HEK293 (cell line): Measurements from ENCODE around the gene LAMA4.

Experiments
- CTCF ChIA-PET: fragments of 350-600 bp; formaldehyde crosslinking; extraction: SDS; loops from one replicate; lab custom pipeline; 2021; ENCODE audit warnings: antibody characterized with exemption; lab: Yijun Ruan, JAX
- POLR2A ChIA-PET: fragments of 300-600 bp; formaldehyde crosslinking; extraction: SDS; loops from one replicate; lab custom pipeline; 2020; ENCODE audit warnings: antibody characterized with exemption, inconsistent platforms; lab: Yijun Ruan, JAX
- H3K27ac ChIP-seq: fragments of 200-500 bp; sonication (Bioruptor generic); 2 replicates; pipeline ENCODE4 v1.5.1; 2014; ENCODE audit warnings: low read depth, low read length, control low read depth, inconsistent platforms; ENCODE audit errors: extremely low read depth
- H3K36me3 ChIP-seq, 2 experiments: fragments of 200-500 bp in 1 of 2; sonication (Bioruptor generic) in 1 of 2; 1 replicate in 1 of 2; 2 replicates in 1 of 2; pipeline ENCODE4 v1.5.1; 2014 to 2017; ENCODE audit warnings: inconsistent platforms in 2 of 2, low read length in 2 of 2; ENCODE audit not compliant: control insufficient read depth in 2 of 2, insufficient read depth in 1 of 2
- H3K4me1 ChIP-seq: fragments of 200-500 bp; sonication (Bioruptor generic); 2 replicates; pipeline ENCODE4 v1.5.1; 2014; ENCODE audit warnings: mild to moderate bottlenecking, low read length, inconsistent platforms; ENCODE audit not compliant: control insufficient read depth, insufficient read depth
- H3K4me3 ChIP-seq: 2 replicates; pipeline ENCODE4 v1.5.1; 2011; ENCODE audit warnings: low read depth, mild to moderate bottlenecking, control low read depth, low read length, moderate library complexity
- H3K9me3 ChIP-seq: fragments of 200-500 bp; sonication (Bioruptor generic); 2 replicates; pipeline ENCODE4 v1.5.1; 2014; ENCODE audit warnings: low read depth, low read length, inconsistent platforms; ENCODE audit not compliant: control insufficient read depth, insufficient read depth
- HOXA7 ChIP-seq: sonication (generic); formaldehyde crosslinking; IDR thresholded peaks from 2 replicates; pipeline ENCODE4 v1.8.1; 2022; ENCODE audit warnings: missing genetic modification reagents, borderline replicate concordance
- PRDM1 ChIP-seq: fragments of 450-650 bp; formaldehyde crosslinking; IDR thresholded peaks from 2 replicates; pipeline ENCODE4; 2016; ENCODE audit warnings: missing biosample characterization, missing genetic modification characterization
- SP2 ChIP-seq: fragments of 450-650 bp; formaldehyde crosslinking; IDR thresholded peaks from 2 replicates; pipeline ENCODE4 v1.5.1; 2016; ENCODE audit warnings: missing biosample characterization, missing genetic modification characterization
- ZIC2 ChIP-seq: fragments of 450-650 bp; formaldehyde crosslinking; IDR thresholded peaks from 2 replicates; pipeline ENCODE4 v1.5.1; 2016; ENCODE audit warnings: missing biosample characterization, missing genetic modification characterization
- ZNF16 ChIP-seq: fragments of 450-650 bp; formaldehyde crosslinking; IDR thresholded peaks from 2 replicates; pipeline ENCODE4 v1.5.1; 2016; ENCODE audit warnings: low read depth, missing biosample characterization, missing genetic modification characterization
- ZNF175 ChIP-seq: fragments of 450-650 bp; formaldehyde crosslinking; IDR thresholded peaks from 2 replicates; pipeline ENCODE4 v1.5.1; 2016; ENCODE audit warnings: missing biosample characterization, missing genetic modification characterization
- ZNF24 ChIP-seq: fragments of 450-650 bp; formaldehyde crosslinking; IDR thresholded peaks from 2 replicates; pipeline ENCODE4 v1.5.1; 2016; ENCODE audit warnings: missing biosample characterization, missing genetic modification characterization
- ZNF544 ChIP-seq: fragments of 450-650 bp; formaldehyde crosslinking; IDR thresholded peaks from 2 replicates; pipeline ENCODE4 v1.5.0; 2017; ENCODE audit warnings: missing biosample characterization, missing genetic modification characterization
- ZNF549 ChIP-seq: fragments of 450-650 bp; IDR thresholded peaks from 2 replicates; pipeline ENCODE4 v1.5.1; 2018; ENCODE audit warnings: missing biosample characterization, missing genetic modification characterization, mild to moderate bottlenecking, inconsistent platforms, moderate library complexity
- ZNF600 ChIP-seq: fragments of 450-650 bp; formaldehyde crosslinking; IDR thresholded peaks from 2 replicates; pipeline ENCODE4 v1.5.1; 2016; ENCODE audit warnings: missing biosample characterization, missing genetic modification characterization
- ZNF776 ChIP-seq: fragments of 450-650 bp; formaldehyde crosslinking; IDR thresholded peaks from 2 replicates; pipeline ENCODE4 v1.5.0; 2017; ENCODE audit warnings: missing biosample characterization, missing genetic modification characterization, borderline replicate concordance
- ZNF792 ChIP-seq: fragments of 450-650 bp; formaldehyde crosslinking; IDR thresholded peaks from 2 replicates; pipeline ENCODE4 v1.5.1; 2016; ENCODE audit warnings: missing biosample characterization, missing genetic modification characterization
- TF ChIP-seq, protein P1 (sequence below): fragments of 450-650 bp; formaldehyde crosslinking; IDR thresholded peaks from 2 replicates; pipeline ENCODE4 v1.5.1; 2016; ENCODE audit warnings: missing biosample characterization, missing genetic modification characterization, low read depth
- TF ChIP-seq, protein P2 (sequence below): fragments of 450-650 bp; formaldehyde crosslinking; IDR thresholded peaks from 2 replicates; pipeline ENCODE4 v1.5.1; 2016; ENCODE audit warnings: missing biosample characterization, missing genetic modification characterization
- TF ChIP-seq, protein P3 (sequence below): fragments of 450-650 bp; formaldehyde crosslinking; conservative IDR thresholded peaks from 2 replicates; pipeline ENCODE4 v1.5.1; 2016; ENCODE audit warnings: low read depth, missing biosample characterization, missing genetic modification characterization
- TF ChIP-seq, protein P4 (sequence below): fragments of 450-650 bp; formaldehyde crosslinking; IDR thresholded peaks from 2 replicates; pipeline ENCODE4; 2016; ENCODE audit warnings: missing biosample characterization, missing genetic modification characterization
- TF ChIP-seq, protein P5 (sequence below): fragments of 450-650 bp; formaldehyde crosslinking; IDR thresholded peaks from 2 replicates; pipeline ENCODE4 v1.5.1; 2016; ENCODE audit warnings: missing biosample characterization, missing genetic modification characterization

LAMA4 gene

DNA sequence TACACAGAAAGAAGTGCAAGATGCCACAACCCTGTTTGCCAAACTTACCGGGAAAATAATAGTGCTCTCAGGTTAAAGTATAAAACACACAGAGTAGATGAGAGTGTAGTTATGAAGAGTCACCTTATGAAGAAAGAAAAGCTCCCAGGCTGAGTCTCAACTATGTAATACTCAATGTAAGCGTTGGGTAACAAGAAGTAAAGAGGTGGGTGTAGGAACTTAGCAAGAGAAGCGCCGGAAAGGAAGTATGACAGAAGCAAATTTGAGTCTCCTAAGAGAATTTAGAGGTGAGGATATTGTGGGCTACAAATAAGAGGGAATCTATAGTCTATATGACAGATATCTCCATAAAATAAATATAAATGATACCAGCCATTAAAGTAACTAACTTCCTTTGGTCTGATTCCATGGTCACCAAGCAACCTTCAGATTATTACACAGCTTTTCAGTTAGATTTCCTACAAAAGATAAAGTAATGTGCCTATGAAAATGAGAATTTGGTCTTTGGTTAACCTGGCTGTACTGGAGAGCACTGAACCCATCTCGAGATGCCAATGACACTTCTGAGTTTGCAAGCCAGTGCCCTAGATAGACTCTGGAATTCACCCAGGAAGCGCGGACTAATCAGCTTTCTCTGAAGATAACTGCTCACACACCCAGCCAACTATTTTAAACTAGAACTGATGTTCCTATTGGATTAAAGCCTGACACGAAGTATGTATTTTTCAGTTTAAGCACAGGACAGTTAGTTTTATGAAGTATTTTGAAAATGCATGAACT is 168.9 kb downstream of the LAMA4 start (continued):
- TF ChIP-seq, protein P1, sequence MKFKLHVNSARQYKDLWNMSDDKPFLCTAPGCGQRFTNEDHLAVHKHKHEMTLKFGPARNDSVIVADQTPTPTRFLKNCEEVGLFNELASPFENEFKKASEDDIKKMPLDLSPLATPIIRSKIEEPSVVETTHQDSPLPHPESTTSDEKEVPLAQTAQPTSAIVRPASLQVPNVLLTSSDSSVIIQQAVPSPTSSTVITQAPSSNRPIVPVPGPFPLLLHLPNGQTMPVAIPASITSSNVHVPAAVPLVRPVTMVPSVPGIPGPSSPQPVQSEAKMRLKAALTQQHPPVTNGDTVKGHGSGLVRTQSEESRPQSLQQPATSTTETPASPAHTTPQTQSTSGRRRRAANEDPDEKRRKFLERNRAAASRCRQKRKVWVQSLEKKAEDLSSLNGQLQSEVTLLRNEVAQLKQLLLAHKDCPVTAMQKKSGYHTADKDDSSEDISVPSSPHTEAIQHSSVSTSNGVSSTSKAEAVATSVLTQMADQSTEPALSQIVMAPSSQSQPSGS (tag by site-specific recombination) = no peak

DNA sequence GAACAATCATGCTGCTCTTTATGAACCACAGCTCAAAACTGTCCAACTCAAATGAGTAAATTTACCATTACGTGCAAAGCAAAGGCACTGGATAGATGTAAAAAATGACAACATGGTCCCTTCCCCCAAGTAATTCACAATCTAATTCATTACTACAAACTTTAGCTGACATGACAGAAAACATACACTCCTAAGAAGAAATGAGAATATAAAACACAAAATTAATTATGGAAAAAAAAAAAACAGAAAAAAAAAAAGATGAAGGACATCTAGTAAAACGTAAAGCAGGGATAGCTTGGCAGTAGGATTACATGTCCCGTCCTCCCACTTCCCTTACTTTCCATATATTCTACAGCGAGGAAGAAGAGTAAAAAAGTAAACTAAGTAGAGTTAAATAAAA is 172.8 kb downstream of the LAMA4 start:
- no peak overlapping the region for H3K4me3 ChIP-seq
- no peak overlapping the region for H3K27ac ChIP-seq
- CTCF ChIA-PET = interaction anchor here (0.7 to 1.5 kb wide), 3 partner anchors 8 to 200 kb away, joined by 3 read pairs; no protein-coding TSS in a partner anchor
- peaks cover 28 to 62% of the 10 kb centered on the region in 2 experiments for H3K36me3 ChIP-seq
- POLR2A ChIA-PET = no interaction called here
- no peaks in the 10 kb centered on the region for H3K9me3 ChIP-seq
- TF ChIP-seq SP2 (tag by site-specific recombination) (no peak), ZNF549 (tag by site-specific recombination) (no peak)
- TF ChIP-seq, protein P2, sequence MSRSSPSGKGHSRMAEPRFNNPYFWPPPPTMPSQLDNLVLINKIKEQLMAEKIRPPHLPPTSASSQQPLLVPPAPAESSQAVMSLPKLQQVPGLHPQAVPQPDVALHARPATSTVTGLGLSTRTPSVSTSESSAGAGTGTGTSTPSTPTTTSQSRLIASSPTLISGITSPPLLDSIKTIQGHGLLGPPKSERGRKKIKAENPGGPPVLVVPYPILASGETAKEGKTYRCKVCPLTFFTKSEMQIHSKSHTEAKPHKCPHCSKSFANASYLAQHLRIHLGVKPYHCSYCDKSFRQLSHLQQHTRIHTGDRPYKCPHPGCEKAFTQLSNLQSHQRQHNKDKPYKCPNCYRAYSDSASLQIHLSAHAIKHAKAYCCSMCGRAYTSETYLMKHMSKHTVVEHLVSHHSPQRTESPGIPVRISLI (tag by site-specific recombination) = peak; percentile 62; the same call in 1 of the 2 replicates
- H3K4me1 ChIP-seq = peaks cover 4% of the 10 kb centered on the region; the same call in 1 of the 2 replicates

DNA sequence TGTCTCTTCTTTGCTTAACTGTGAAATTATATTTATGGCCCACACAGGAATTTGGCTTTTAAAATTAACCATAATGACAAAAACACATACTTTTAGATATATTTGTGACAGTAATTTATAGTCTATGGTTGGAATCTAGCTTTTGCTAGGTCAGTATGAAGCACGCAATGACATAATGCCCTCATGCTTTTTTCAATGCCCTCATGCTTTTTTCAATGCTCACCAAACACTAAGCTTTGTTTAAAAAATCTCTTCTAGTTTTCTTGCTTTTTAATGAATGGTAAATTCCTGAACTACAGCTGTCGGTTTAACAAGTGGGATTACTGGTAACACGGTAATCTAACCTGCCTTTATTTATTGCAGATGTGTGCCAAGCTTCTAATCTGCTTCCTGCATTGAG is 187.8 kb downstream of the LAMA4 start:
- CTCF ChIA-PET = interaction anchor here (1.0 to 1.6 kb wide), 2 partner anchors 8 to 16 kb away, joined by 3 to 5 read pairs; no protein-coding TSS in a partner anchor
- no peaks in the 10 kb centered on the region for H3K9me3 ChIP-seq
- H3K4me3 ChIP-seq = no peak overlapping the region
- peaks cover 9 to 17% of the 10 kb centered on the region in 2 experiments for H3K36me3 ChIP-seq
- POLR2A ChIA-PET = no interaction called here
- H3K27ac ChIP-seq = no peak overlapping the region
- H3K4me1 ChIP-seq = no peaks in the 10 kb centered on the region
- no peak for TF ChIP-seq ZNF24
- no peak for TF ChIP-seq ZNF175 (tag by site-specific recombination)
- TF ChIP-seq ZNF792 (tag by site-specific recombination) = no peak
- TF ChIP-seq, protein P3, sequence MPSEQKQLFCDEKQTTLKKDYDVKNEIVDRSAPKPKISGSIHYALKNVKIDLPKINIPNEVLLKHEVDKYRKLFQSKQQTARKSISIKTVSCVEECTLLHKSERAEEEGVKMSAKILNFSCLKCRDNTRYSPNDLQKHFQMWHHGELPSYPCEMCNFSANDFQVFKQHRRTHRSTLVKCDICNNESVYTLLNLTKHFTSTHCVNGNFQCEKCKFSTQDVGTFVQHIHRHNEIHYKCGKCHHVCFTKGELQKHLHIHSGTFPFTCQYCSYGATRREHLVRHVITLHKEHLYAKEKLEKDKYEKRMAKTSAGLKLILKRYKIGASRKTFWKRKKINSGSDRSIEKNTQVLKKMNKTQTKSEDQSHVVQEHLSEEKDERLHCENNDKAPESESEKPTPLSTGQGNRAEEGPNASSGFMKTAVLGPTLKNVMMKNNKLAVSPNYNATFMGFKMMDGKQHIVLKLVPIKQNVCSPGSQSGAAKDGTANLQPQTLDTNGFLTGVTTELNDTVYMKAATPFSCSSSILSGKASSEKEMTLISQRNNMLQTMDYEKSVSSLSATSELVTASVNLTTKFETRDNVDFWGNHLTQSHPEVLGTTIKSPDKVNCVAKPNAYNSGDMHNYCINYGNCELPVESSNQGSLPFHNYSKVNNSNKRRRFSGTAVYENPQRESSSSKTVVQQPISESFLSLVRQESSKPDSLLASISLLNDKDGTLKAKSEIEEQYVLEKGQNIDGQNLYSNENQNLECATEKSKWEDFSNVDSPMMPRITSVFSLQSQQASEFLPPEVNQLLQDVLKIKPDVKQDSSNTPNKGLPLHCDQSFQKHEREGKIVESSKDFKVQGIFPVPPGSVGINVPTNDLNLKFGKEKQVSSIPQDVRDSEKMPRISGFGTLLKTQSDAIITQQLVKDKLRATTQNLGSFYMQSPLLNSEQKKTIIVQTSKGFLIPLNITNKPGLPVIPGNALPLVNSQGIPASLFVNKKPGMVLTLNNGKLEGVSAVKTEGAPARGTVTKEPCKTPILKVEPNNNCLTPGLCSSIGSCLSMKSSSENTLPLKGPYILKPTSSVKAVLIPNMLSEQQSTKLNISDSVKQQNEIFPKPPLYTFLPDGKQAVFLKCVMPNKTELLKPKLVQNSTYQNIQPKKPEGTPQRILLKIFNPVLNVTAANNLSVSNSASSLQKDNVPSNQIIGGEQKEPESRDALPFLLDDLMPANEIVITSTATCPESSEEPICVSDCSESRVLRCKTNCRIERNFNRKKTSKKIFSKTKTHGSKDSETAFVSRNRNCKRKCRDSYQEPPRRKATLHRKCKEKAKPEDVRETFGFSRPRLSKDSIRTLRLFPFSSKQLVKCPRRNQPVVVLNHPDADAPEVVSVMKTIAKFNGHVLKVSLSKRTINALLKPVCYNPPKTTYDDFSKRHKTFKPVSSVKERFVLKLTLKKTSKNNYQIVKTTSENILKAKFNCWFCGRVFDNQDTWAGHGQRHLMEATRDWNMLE (tag by site-specific recombination) = no peak
- TF ChIP-seq SP2 (tag by site-specific recombination) = no peak
- TF ChIP-seq ZNF600 (tag by site-specific recombination) = no peak
- TF ChIP-seq HOXA7 (CRISPR knock-in tag) = no peak
- TF ChIP-seq, protein P4, sequence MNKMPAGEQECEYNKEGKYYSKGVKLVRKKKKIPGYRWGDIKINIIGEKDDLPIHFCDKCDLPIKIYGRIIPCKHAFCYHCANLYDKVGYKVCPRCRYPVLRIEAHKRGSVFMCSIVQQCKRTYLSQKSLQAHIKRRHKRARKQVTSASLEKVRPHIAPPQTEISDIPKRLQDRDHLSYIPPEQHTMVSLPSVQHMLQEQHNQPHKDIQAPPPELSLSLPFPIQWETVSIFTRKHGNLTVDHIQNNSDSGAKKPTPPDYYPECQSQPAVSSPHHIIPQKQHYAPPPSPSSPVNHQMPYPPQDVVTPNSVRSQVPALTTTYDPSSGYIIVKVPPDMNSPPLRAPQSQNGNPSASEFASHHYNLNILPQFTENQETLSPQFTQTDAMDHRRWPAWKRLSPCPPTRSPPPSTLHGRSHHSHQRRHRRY (tag by site-specific recombination) = no peak
- no peak for TF ChIP-seq ZNF776
- TF ChIP-seq ZNF16 (tag by site-specific recombination) = no peak
- TF ChIP-seq, protein P5, sequence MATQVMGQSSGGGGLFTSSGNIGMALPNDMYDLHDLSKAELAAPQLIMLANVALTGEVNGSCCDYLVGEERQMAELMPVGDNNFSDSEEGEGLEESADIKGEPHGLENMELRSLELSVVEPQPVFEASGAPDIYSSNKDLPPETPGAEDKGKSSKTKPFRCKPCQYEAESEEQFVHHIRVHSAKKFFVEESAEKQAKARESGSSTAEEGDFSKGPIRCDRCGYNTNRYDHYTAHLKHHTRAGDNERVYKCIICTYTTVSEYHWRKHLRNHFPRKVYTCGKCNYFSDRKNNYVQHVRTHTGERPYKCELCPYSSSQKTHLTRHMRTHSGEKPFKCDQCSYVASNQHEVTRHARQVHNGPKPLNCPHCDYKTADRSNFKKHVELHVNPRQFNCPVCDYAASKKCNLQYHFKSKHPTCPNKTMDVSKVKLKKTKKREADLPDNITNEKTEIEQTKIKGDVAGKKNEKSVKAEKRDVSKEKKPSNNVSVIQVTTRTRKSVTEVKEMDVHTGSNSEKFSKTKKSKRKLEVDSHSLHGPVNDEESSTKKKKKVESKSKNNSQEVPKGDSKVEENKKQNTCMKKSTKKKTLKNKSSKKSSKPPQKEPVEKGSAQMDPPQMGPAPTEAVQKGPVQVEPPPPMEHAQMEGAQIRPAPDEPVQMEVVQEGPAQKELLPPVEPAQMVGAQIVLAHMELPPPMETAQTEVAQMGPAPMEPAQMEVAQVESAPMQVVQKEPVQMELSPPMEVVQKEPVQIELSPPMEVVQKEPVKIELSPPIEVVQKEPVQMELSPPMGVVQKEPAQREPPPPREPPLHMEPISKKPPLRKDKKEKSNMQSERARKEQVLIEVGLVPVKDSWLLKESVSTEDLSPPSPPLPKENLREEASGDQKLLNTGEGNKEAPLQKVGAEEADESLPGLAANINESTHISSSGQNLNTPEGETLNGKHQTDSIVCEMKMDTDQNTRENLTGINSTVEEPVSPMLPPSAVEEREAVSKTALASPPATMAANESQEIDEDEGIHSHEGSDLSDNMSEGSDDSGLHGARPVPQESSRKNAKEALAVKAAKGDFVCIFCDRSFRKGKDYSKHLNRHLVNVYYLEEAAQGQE (tag by site-specific recombination) = no peak
- TF ChIP-seq ZIC2 (tag by site-specific recombination) = no peak
- no peak for TF ChIP-seq PRDM1 (tag by site-specific recombination)
- TF ChIP-seq ZNF544 = no peak
